B cell (primary cell): ENCODE measurements around the gene SNTB2. TPM values are rescaled to one million over a fixed set of nuclear protein-coding genes. Genes with fewer than 3 reads are reported as not detected.
"Not testable (repeated sequence)": the region's sequence is repeated elsewhere in the genome, so short reads cannot be mapped to it uniquely, and the experiment has no call there.

Source experiments
- ATAC-seq: fragments of 200-7000 bp; cut with Tn5 transposase; one replicate; pipeline ENCODE4 v1.10.0; 2021; ENCODE audit warnings: low read depth, mild to moderate bottlenecking, moderate number of reproducible peaks, moderate library complexity
- CTCF ChIA-PET: fragments of 350-600 bp; sonication (Branson Sonifier 250); formaldehyde crosslinking; loops from one replicate; lab custom pipeline; 2021; ENCODE audit warnings: antibody characterized with exemption, inconsistent platforms; lab: Charles Lee
- POLR2A ChIA-PET: fragments of 350-600 bp; sonication (Branson Sonifier 250); formaldehyde crosslinking; loops from one replicate; lab custom pipeline; 2021; ENCODE audit warnings: antibody characterized with exemption; lab: Charles Lee
- DNase-seq: peaks from one replicate; pipeline ENCODE4 v3.0.0; 2013
- H2AFZ ChIP-seq: 2 replicates; pipeline ENCODE4 v1.6.1; 2012; ENCODE audit warnings: mild to moderate bottlenecking, low read depth, low read length; ENCODE audit not compliant: insufficient read depth, poor library complexity, severe bottlenecking
- H3K27ac ChIP-seq, 2 donors: 1 replicate in 1 of 2; 2 replicates in 1 of 2; pipeline ENCODE4 v1.5.1; 2012 to 2013; ENCODE audit warnings: low read length in 2 of 2, mild to moderate bottlenecking in 2 of 2, moderate library complexity in 1 of 2
- H3K27me3 ChIP-seq, 4 experiments: fragments of 200-600 bp in 1 of 4; sonication (generic) in 1 of 4; replicated peaks in 1 of 4; 1 replicate in 2 of 4; 2 replicates in 2 of 4; pipeline versions ENCODE4 v1.6.1 to v1.7.0; 2013 to 2016; ENCODE audit warnings: low read length in 3 of 4, mild to moderate bottlenecking in 2 of 4, mixed read lengths in 1 of 4, moderate library complexity in 1 of 4; ENCODE audit not compliant: insufficient read depth in 4 of 4, control insufficient read depth in 3 of 4; ENCODE audit errors: control extremely low read depth in 1 of 4
- H3K36me3 ChIP-seq, 2 experiments: replicated peaks in 1 of 2; 1 replicate in 1 of 2; 2 replicates in 1 of 2; pipeline versions ENCODE4 v1.6.1 to v1.7.1; 2013; ENCODE audit warnings: low read length in 1 of 2; ENCODE audit not compliant: insufficient read depth in 2 of 2, control insufficient read depth in 1 of 2; ENCODE audit errors: control extremely low read depth in 1 of 2, extremely low read depth in 1 of 2
- H3K4me1 ChIP-seq, 2 donors: fragments of 200-600 bp in 1 of 2; sonication (generic) in 1 of 2; 1 replicate in 1 of 2; 2 replicates in 1 of 2; pipeline versions ENCODE4 v1.5.1 to v1.6.1; 2013 to 2017; ENCODE audit warnings: low read length in 2 of 2; ENCODE audit not compliant: control insufficient read depth in 2 of 2, insufficient read depth in 2 of 2
- H3K4me2 ChIP-seq: replicated peaks from 2 replicates; pipeline ENCODE3; 2012; ENCODE audit warnings: mild to moderate bottlenecking, low read depth, low read length; ENCODE audit not compliant: poor library complexity, severe bottlenecking
- H3K4me3 ChIP-seq, 5 experiments: fragments of 200-600 bp in 1 of 5; sonication (generic) in 1 of 5; 1 replicate in 3 of 5; 2 replicates in 2 of 5; pipeline versions ENCODE4 v1.5.1 to v1.7.0; 2011 to 2016; ENCODE audit warnings: low read length in 4 of 5, mild to moderate bottlenecking in 4 of 5, low read depth in 2 of 5, control low read depth in 1 of 5, moderate library complexity in 1 of 5; ENCODE audit not compliant: insufficient read depth in 1 of 5; ENCODE audit errors: control extremely low read depth in 1 of 5, extremely low read depth in 1 of 5
- H3K79me2 ChIP-seq: fragments of 200-600 bp; sonication (generic); one replicate; pipeline ENCODE4 v1.6.0; 2016; ENCODE audit warnings: low read length; ENCODE audit not compliant: control insufficient read depth, insufficient read depth
- H3K9ac ChIP-seq: fragments of 200-600 bp; sonication (generic); 2 replicates; pipeline ENCODE4 v1.6.1; 2017; ENCODE audit warnings: mild to moderate bottlenecking, low read length, moderate library complexity
- H3K9me3 ChIP-seq, 3 donors: one replicate each; pipeline versions ENCODE4 v1.6.1 to v1.7.1; 2013; ENCODE audit warnings: low read length in 2 of 3; ENCODE audit not compliant: control insufficient read depth in 2 of 3, insufficient read depth in 1 of 3; ENCODE audit errors: control extremely low read depth in 1 of 3
- H4K20me1 ChIP-seq: 2 replicates; pipeline ENCODE4 v1.6.0; 2012; ENCODE audit warnings: mild to moderate bottlenecking, low read length; ENCODE audit not compliant: insufficient read depth, control insufficient read depth, poor library complexity, severe bottlenecking
- H3K27ac Mint-ChIP-seq: one replicate; pipeline ENCODE4 v1.8.0; 2021; ENCODE audit warnings: mixed read lengths
- H3K27me3 Mint-ChIP-seq: one replicate; pipeline ENCODE4 v1.8.0; 2021; ENCODE audit warnings: mixed read lengths
- H3K4me1 Mint-ChIP-seq: one replicate; pipeline ENCODE4 v1.8.0; 2021; ENCODE audit warnings: mixed read lengths
- H3K4me3 Mint-ChIP-seq: one replicate; pipeline ENCODE4 v1.8.0; 2021; ENCODE audit warnings: mixed read lengths
- H3K9me3 Mint-ChIP-seq: one replicate; pipeline ENCODE4 v1.8.0; 2022; ENCODE audit warnings: mixed read lengths; ENCODE audit not compliant: insufficient read depth
- EZH2 ChIP-seq: IDR thresholded peaks from 2 replicates; pipeline ENCODE4 v1.6.1; 2012; ENCODE audit warnings: borderline replicate concordance, low read depth, mild to moderate bottlenecking, moderate library complexity, low read length; ENCODE audit not compliant: insufficient read depth, poor library complexity, severe bottlenecking
- WGBS: methylation state at CpG from one replicate; pipeline ENCODE4 v1.1.5; 2013; ENCODE audit warnings: missing lambda C conversion rate; ENCODE audit not compliant: insufficient coverage; 5-methylcytosine and 5-hydroxymethylcytosine counted together
- intact Hi-C: fragments of 100-400 bp; cut with micrococcal nuclease; formaldehyde crosslinking; loops from one replicate; pipeline ENCODE4 v1.10.0; 2022
- polyA plus RNA-seq: library from polyadenylated mRNA; depleted of rRNA; stranded (reverse); fragments of >200 nt; gene quantifications from 2 replicates; pipeline ENCODE4 v1.2.3, GENCODE V29; 2012
- total RNA-seq, 2 donors: library from RNA; stranded (reverse); fragments of 120-200 nt in 1 of 2; gene quantifications; 1 replicate in 1 of 2; 2 replicates in 1 of 2; pipeline versions ENCODE4 v1.2.3 to v1.2.4, GENCODE V29; 2013 to 2022
- TF ChIP-seq, protein P1 (sequence below): fragments of 200-600 bp; IDR thresholded peaks from one replicate; pipeline ENCODE4 v1.8.0; 2022; ENCODE audit warnings: antibody characterized with exemption, mild to moderate bottlenecking

Gene SNTB2
- total and polyA plus RNA-seq, 2 donors (not counting 1 experiment from before 2014, with no cell fraction given), result 3.8 to 16.2 TPM

DNA sequence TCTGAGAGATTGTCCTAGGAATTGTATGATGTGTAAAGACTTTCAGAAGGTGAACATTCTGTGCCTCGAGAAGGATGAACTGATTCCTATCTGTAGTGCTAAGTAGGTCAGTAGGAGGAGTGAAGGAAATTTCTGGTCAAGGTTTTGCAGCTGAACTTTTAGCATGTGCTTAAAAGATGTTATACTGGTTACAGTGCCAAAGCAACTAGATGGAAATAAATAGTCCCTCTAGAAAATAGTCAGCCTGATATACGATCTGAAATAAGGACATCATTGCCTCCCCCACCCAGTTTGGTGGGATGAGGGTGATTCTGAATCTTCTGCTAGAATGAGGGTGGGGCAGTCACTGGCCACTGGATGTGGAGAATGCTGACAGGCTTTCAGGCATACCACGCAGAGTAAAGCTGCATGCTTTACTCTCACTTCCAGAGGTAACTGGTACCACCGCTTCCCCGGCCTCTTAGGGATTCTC lies 66.9 kb downstream of the SNTB2 start:
- no peak overlapping the region for H3K27ac Mint-ChIP-seq
- Histone ChIP-seq H3K9ac (no peak overlapping the region), H3K27ac (no peak overlapping the region), H3K79me2 (no peaks in the 10 kb centered on the region), H3K9me3 (no peaks in the 10 kb centered on the region), H3K36me3 (no peaks in the 10 kb centered on the region), H3K4me3 (no peak overlapping the region), H3K4me2 (no peak overlapping the region), H4K20me1 (no peaks in the 10 kb centered on the region), H3K27me3 (no peaks in the 10 kb centered on the region), H2AFZ (no peak overlapping the region), H3K4me1 (peaks cover 1 to 2% of the 10 kb centered on the region in 2 donors)
- intact Hi-C loops, result no loop called here
- DNase-seq (no peak), ATAC-seq (no peak)
- WGBS, result 97% methylated on average over 4 of the region's 5 CpGs
- H3K27me3 Mint-ChIP-seq, result no peaks in the 10 kb centered on the region
- ChIA-PET POLR2A (no interaction called here), CTCF (no interaction called here)
- TF ChIP-seq, protein P1, sequence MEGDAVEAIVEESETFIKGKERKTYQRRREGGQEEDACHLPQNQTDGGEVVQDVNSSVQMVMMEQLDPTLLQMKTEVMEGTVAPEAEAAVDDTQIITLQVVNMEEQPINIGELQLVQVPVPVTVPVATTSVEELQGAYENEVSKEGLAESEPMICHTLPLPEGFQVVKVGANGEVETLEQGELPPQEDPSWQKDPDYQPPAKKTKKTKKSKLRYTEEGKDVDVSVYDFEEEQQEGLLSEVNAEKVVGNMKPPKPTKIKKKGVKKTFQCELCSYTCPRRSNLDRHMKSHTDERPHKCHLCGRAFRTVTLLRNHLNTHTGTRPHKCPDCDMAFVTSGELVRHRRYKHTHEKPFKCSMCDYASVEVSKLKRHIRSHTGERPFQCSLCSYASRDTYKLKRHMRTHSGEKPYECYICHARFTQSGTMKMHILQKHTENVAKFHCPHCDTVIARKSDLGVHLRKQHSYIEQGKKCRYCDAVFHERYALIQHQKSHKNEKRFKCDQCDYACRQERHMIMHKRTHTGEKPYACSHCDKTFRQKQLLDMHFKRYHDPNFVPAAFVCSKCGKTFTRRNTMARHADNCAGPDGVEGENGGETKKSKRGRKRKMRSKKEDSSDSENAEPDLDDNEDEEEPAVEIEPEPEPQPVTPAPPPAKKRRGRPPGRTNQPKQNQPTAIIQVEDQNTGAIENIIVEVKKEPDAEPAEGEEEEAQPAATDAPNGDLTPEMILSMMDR, result no peak
- no peak for TF ChIP-seq EZH2
- H3K4me1 Mint-ChIP-seq, result peaks cover 3% of the 10 kb centered on the region
- H3K4me3 Mint-ChIP-seq, result no peak overlapping the region
- no peaks in the 10 kb centered on the region for H3K9me3 Mint-ChIP-seq

DNA sequence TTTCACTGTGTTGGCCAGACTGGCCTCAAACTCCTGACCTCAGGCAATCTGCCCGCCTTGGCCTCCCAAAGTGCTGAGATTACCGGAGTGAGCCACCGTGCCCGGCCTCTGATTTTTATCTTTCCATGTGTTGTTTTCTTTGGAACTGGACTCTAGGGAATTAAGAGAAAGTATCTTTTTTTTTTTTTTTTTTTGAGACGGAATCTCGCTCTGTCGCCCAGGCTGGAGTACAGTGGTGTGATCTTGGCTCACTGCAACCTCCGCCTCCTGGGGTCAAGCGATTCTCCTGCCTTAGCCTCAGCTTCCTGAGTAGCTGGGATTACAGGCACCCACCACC lies 72.4 kb downstream of the SNTB2 start:
- H3K4me1 ChIP-seq, H3K9me3 Mint-ChIP-seq, H3K36me3 ChIP-seq, H3K27me3 Mint-ChIP-seq, H3K27ac Mint-ChIP-seq, POLR2A ChIA-PET, H3K79me2 ChIP-seq, H3K9ac ChIP-seq, ATAC-seq, H3K4me1 Mint-ChIP-seq, intact Hi-C loops, H2AFZ ChIP-seq, H4K20me1 ChIP-seq, DNase-seq, H3K4me2 ChIP-seq, H3K9me3 ChIP-seq, H3K27ac ChIP-seq, H3K4me3 ChIP-seq, H3K27me3 ChIP-seq, H3K4me3 Mint-ChIP-seq: not testable (repeated sequence)
- CTCF ChIA-PET, result interaction anchor here (0.8 to 2.7 kb wide), 4 partner anchors 26 to 412 kb away, joined by 3 to 9 read pairs (median 4); no protein-coding TSS in a partner anchor
- WGBS, result 94% methylated on average over 8 of the region's 9 CpGs
